PC-3 (cell line): ENCODE measurements around the gene ZMIZ1. TPM values are rescaled to one million over a fixed set of nuclear protein-coding genes. Genes with fewer than 3 reads are reported as not detected.

Experiments
- ATAC-seq: fragments of 200-7000 bp; cut with Tn5 transposase; 2 replicates; pipeline ENCODE4 v1.9.1; 2020; ENCODE audit warnings: mild to moderate bottlenecking, moderate library complexity
- BruUV-seq: library from RNA; stranded (reverse); fragments of 400-500 nt; replicated peaks from 2 replicates; lab custom pipeline; 2021; lab: Mats Ljungman, UMichigan
- CTCF ChIA-PET: fragments of 300-600 bp; sonication (Branson Sonifier 250); formaldehyde crosslinking; loops from one replicate; lab custom pipeline; 2022; ENCODE audit warnings: antibody characterized with exemption; lab: Charles Lee
- POLR2A ChIA-PET: fragments of 300-600 bp; sonication (Branson Sonifier 250); formaldehyde crosslinking; loops from one replicate; lab custom pipeline; 2022; ENCODE audit warnings: antibody characterized with exemption; ENCODE audit not compliant: unreplicated experiment; lab: Charles Lee
- DNase-seq: peaks from one replicate; pipeline ENCODE4 v3.0.0-alpha.2; 2015
- H2AFZ ChIP-seq: fragments of 300-600 bp; sonication (generic); 2 replicates; pipeline ENCODE4 v1.6.0; 2016; ENCODE audit warnings: antibody characterized with exemption, low read length
- H3F3A ChIP-seq: fragments of 300-600 bp; sonication (generic); one replicate; pipeline ENCODE4 v1.6.0; 2017; ENCODE audit warnings: antibody characterized with exemption, low read length, control low read depth, mild to moderate bottlenecking; ENCODE audit not compliant: unreplicated experiment
- H3K27ac ChIP-seq: fragments of 300-600 bp; sonication (generic); 2 replicates; pipeline ENCODE4 v1.5.1; 2016; ENCODE audit warnings: mild to moderate bottlenecking, low read length
- H3K27me3 ChIP-seq: fragments of 300-600 bp; sonication (generic); 2 replicates; pipeline ENCODE4 v1.6.1; 2016; ENCODE audit warnings: low read length, mixed read lengths
- H3K36me3 ChIP-seq: fragments of 300-600 bp; sonication (generic); 2 replicates; pipeline ENCODE4 v1.6.1; 2016; ENCODE audit warnings: low read depth, mixed run types, low read length, mixed read lengths
- H3K4me1 ChIP-seq: fragments of 300-600 bp; sonication (generic); 2 replicates; pipeline ENCODE4 v1.5.1; 2016; ENCODE audit warnings: low read length; ENCODE audit not compliant: insufficient read depth
- H3K4me2 ChIP-seq: fragments of 300-600 bp; sonication (generic); 2 replicates; pipeline ENCODE4 v1.6.0; 2016; ENCODE audit warnings: low read length
- H3K4me3 ChIP-seq: fragments of 300-600 bp; sonication (generic); 2 replicates; pipeline ENCODE4 v1.5.1; 2016; ENCODE audit warnings: mild to moderate bottlenecking, low read length, mixed read lengths
- H3K79me2 ChIP-seq: fragments of 300-600 bp; sonication (generic); 2 replicates; pipeline ENCODE4 v1.6.1; 2017; ENCODE audit warnings: low read length, mixed read lengths
- H3K9ac ChIP-seq: fragments of 300-600 bp; sonication (generic); 2 replicates; pipeline ENCODE4 v1.6.0; 2016; ENCODE audit warnings: mild to moderate bottlenecking, low read length
- H3K9me2 ChIP-seq: fragments of 300-600 bp; sonication (generic); replicated peaks from 2 replicates; pipeline ENCODE4 v1.6.1; 2016; ENCODE audit warnings: mixed run types, low read length, mixed read lengths
- H3K9me3 ChIP-seq: fragments of 300-600 bp; sonication (generic); 2 replicates; pipeline ENCODE4 v1.6.1; 2016; ENCODE audit warnings: low read length, mixed read lengths
- H4K20me1 ChIP-seq: fragments of 300-600 bp; sonication (generic); 2 replicates; pipeline ENCODE4 v1.6.1; 2016; ENCODE audit warnings: low read length, mixed read lengths
- EZH2 ChIP-seq: fragments of 300-600 bp; sonication (generic); IDR thresholded peaks from one replicate; pipeline ENCODE4 v1.6.1; 2017; ENCODE audit warnings: antibody characterized with exemption, mild to moderate bottlenecking, low read length; ENCODE audit not compliant: unreplicated experiment
- EZH2phosphoT487 ChIP-seq: fragments of 300-600 bp; sonication (generic); IDR thresholded peaks from 2 replicates; pipeline ENCODE4 v1.6.1; 2018; ENCODE audit warnings: mild to moderate bottlenecking, antibody characterized with exemption, low read length, borderline replicate concordance
- intact Hi-C: fragments of 100-400 bp; cut with micrococcal nuclease; formaldehyde crosslinking; loops from 2 replicates; pipeline ENCODE4 v1.9.0; 2023
- total RNA-seq: library from RNA; depleted of rRNA; stranded (reverse); fragments of >200 nt; gene quantifications from 2 replicates; pipeline ENCODE4 v1.2.3, GENCODE V29; 2014
- TF ChIP-seq, protein P1 (sequence below): fragments of 300-600 bp; sonication (generic); conservative IDR thresholded peaks from 2 replicates; pipeline ENCODE4 v1.5.1; 2017; ENCODE audit warnings: antibody characterized with exemption, low read depth, mild to moderate bottlenecking, low read length

ZMIZ1 gene
- total RNA-seq, 1 experiment from 2014 or later = 55.4 TPM

DNA sequence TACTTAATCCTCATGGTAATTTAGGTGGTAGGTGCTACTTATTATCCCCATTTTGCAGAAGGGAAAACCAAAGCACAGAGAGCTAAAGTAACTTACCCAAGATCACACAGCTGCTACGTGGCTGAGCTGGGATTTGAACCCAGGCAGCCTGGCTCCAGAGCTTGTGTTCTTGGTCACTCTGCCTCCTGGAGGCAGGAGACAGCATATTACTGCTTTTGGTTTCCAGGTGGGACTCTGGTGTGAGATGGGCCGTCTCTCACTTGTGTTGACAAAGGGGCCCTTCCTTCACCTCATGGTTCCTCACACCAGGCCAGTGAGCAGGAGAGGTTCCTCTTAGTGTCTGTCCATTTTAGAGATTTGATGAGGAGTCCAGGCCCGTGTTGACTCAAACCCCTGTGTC lies 198.7 kb downstream of the ZMIZ1 start:
- intact Hi-C loops = loop anchor here (2.0 kb wide), 1 partner anchor 25 kb away; no protein-coding TSS in a partner anchor
- Histone ChIP-seq H3K27ac (no peak overlapping the region), H3F3A (no peaks in the 10 kb centered on the region), H3K27me3 (no peaks in the 10 kb centered on the region), H3K9me3 (no peaks in the 10 kb centered on the region), H3K4me1 (peaks cover 56% of the 10 kb centered on the region), H2AFZ (no peak overlapping the region), H4K20me1 (no peaks in the 10 kb centered on the region), H3K9ac (no peak overlapping the region), H3K36me3 (0 out of 2 replicates have a peak, but pooled peaks cover 6% of the 10 kb centered on the region), H3K79me2 (peaks cover 7% of the 10 kb centered on the region), H3K9me2 (no peaks in the 10 kb centered on the region), H3K4me3 (no peak overlapping the region), H3K4me2 (no peak overlapping the region)
- TF ChIP-seq, protein P1, sequence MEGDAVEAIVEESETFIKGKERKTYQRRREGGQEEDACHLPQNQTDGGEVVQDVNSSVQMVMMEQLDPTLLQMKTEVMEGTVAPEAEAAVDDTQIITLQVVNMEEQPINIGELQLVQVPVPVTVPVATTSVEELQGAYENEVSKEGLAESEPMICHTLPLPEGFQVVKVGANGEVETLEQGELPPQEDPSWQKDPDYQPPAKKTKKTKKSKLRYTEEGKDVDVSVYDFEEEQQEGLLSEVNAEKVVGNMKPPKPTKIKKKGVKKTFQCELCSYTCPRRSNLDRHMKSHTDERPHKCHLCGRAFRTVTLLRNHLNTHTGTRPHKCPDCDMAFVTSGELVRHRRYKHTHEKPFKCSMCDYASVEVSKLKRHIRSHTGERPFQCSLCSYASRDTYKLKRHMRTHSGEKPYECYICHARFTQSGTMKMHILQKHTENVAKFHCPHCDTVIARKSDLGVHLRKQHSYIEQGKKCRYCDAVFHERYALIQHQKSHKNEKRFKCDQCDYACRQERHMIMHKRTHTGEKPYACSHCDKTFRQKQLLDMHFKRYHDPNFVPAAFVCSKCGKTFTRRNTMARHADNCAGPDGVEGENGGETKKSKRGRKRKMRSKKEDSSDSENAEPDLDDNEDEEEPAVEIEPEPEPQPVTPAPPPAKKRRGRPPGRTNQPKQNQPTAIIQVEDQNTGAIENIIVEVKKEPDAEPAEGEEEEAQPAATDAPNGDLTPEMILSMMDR = peak; percentile 67
- TF ChIP-seq EZH2phosphoT487 = no peak
- DNase-seq = no peak
- ATAC-seq = no peak
- ChIA-PET CTCF (interaction anchor here (0.6 kb wide), 1 partner anchor 50 kb away, joined by 4 read pairs; no protein-coding TSS in a partner anchor), POLR2A (no interaction called here)
- BruUV-seq = no TSS peak

DNA sequence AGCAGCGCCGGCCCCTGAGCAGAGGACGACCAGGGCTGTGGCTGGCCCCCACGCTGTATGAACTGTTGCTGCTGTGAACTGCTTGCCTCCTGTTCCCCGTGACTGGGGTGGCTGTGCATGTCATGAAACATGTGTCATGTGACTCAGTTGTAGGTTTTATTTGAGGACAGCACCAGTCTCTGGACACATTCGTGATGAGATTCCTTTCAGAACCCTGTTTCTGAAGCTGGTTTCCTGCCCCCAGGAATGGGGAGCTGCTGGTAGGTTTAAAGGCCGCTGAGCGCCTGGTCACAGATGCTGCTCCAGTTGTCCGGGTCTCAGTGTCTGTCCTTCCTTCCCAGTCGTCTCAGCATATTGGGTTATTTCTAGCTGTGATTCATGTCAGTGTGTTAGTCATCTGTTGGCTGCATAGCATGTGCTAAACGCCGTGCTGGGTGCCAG lies 199.4 kb downstream of the ZMIZ1 start:
- Histone ChIP-seq H3K4me2 (no peak overlapping the region), H3K4me3 (no peak overlapping the region), H3K9me3 (no peaks in the 10 kb centered on the region), H3K27ac (no peak overlapping the region), H3K4me1 (peaks cover 52% of the 10 kb centered on the region), H3K9me2 (no peaks in the 10 kb centered on the region), H3K9ac (no peak overlapping the region), H3F3A (no peaks in the 10 kb centered on the region), H3K79me2 (peaks cover 7% of the 10 kb centered on the region), H3K27me3 (no peaks in the 10 kb centered on the region), H4K20me1 (no peaks in the 10 kb centered on the region), H2AFZ (no peak overlapping the region), H3K36me3 (0 out of 2 replicates have a peak, but pooled peaks cover 2% of the 10 kb centered on the region)
- POLR2A ChIA-PET = interaction anchor here (0.6 kb wide), 1 partner anchor 22 kb away, joined by 3 read pairs; no protein-coding TSS in a partner anchor
- no TSS peak for BruUV-seq
- DNase-seq (peak; percentile 74), ATAC-seq (peak; percentile 34)
- CTCF ChIA-PET = interaction anchor here (0.6 kb wide), 1 partner anchor 66 kb away, joined by 3 read pairs; no protein-coding TSS in a partner anchor
- TF ChIP-seq, protein P1 = no peak
- no peak for TF ChIP-seq EZH2
- TF ChIP-seq EZH2phosphoT487 = no peak
- intact Hi-C loops = no loop called here

DNA sequence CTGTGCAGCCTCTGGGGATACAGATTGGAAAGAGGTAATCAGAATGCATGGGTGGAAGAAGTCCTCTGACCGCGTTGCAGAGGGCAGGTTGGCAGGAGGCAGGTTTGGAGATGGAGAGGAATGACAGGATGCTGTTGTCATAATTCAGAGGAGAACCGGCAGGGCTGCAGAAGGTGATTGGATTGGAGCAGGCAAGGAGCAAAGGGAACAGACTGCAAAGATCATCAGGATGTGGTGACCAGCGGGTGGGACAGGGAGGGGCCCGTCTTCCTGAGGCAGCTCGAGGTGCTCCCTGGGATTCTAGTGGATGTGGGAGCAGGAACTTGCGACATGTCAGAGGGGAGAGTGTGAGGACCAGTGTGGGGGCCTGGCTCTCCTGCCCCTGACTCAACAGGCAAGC lies 200.0 kb downstream of the ZMIZ1 start:
- CTCF ChIA-PET = interaction anchor here (0.6 kb wide), 1 partner anchor 67 kb away, joined by 3 read pairs; no protein-coding TSS in a partner anchor
- no peak overlapping the region for H3K27ac ChIP-seq
- no peak overlapping the region for H2AFZ ChIP-seq
- ATAC-seq (peak; percentile 3; the same call in 1 of the 2 replicates), DNase-seq (no peak)
- no peaks in the 10 kb centered on the region for H3K9me2 ChIP-seq
- no peak for TF ChIP-seq EZH2
- TF ChIP-seq, protein P1 = no peak
- TF ChIP-seq EZH2phosphoT487 = no peak
- H3F3A ChIP-seq = no peaks in the 10 kb centered on the region
- no peak overlapping the region for H3K4me3 ChIP-seq
- intact Hi-C loops = no loop called here
- no peak overlapping the region for H3K9ac ChIP-seq
- no peaks in the 10 kb centered on the region for H3K27me3 ChIP-seq
- peaks cover 7% of the 10 kb centered on the region for H3K79me2 ChIP-seq
- BruUV-seq = no TSS peak
- POLR2A ChIA-PET = interaction anchor here (0.6 kb wide), 1 partner anchor 23 kb away, joined by 3 read pairs; no protein-coding TSS in a partner anchor
- 0 out of 2 replicates have a peak, but pooled peaks cover 2% of the 10 kb centered on the region for H3K36me3 ChIP-seq
- no peak overlapping the region for H3K4me2 ChIP-seq
- H4K20me1 ChIP-seq = no peaks in the 10 kb centered on the region
- H3K9me3 ChIP-seq = no peaks in the 10 kb centered on the region
- H3K4me1 ChIP-seq = peaks cover 47% of the 10 kb centered on the region
